DND-41 (cell line): ENCODE results near the gene TAF15.

Source experiments
- ATAC-seq: fragments of 200-7000 bp; cut with Tn5 transposase; 3 replicates; pipeline ENCODE4 v1.9.1; 2021; ENCODE audit warnings: low read depth; ENCODE audit not compliant: insufficient read depth
- DNase-seq: peaks from one replicate; pipeline ENCODE4 v3.0.0-alpha.2; 2020
- H2AFZ ChIP-seq: 2 replicates; pipeline ENCODE4 v1.6.0; 2012; ENCODE audit warnings: low read depth, low read length
- H3K27ac ChIP-seq: 2 replicates; pipeline ENCODE4 v1.5.1; 2012; ENCODE audit warnings: low read length, inconsistent platforms
- H3K27me3 ChIP-seq: fragments of 200-600 bp; sonication (generic); 2 replicates; pipeline ENCODE4 v1.6.0; 2012; ENCODE audit warnings: low read length, mild to moderate bottlenecking, inconsistent platforms; ENCODE audit not compliant: insufficient read depth, poor library complexity
- H3K36me3 ChIP-seq: 2 replicates; pipeline ENCODE4 v1.5.1; 2012; ENCODE audit warnings: low read length, inconsistent platforms; ENCODE audit not compliant: insufficient read depth
- H3K4me1 ChIP-seq: 2 replicates; pipeline ENCODE4 v1.5.1; 2012; ENCODE audit warnings: mild to moderate bottlenecking, low read length; ENCODE audit not compliant: insufficient read depth
- H3K4me2 ChIP-seq: 2 replicates; pipeline ENCODE4 v1.6.0; 2012; ENCODE audit warnings: mild to moderate bottlenecking, moderate library complexity, low read length, inconsistent platforms; ENCODE audit not compliant: insufficient read depth
- H3K4me3 ChIP-seq, 2 experiments: fragments of 200-600 bp in 1 of 2; shearing (Covaris generic) in 1 of 2; 2 replicates each; pipeline ENCODE4 v1.5.1; 2012 to 2016; ENCODE audit warnings: inconsistent platforms in 2 of 2, low read length in 2 of 2, mild to moderate bottlenecking in 2 of 2, low read depth in 1 of 2, moderate library complexity in 1 of 2
- H3K79me2 ChIP-seq: 2 replicates; pipeline ENCODE4 v1.6.0; 2012; ENCODE audit warnings: low read length, inconsistent platforms; ENCODE audit not compliant: insufficient read depth
- H3K9ac ChIP-seq: 2 replicates; pipeline ENCODE4 v1.6.0; 2012; ENCODE audit warnings: low read depth, mild to moderate bottlenecking, inconsistent platforms, low read length, moderate library complexity
- H3K9me3 ChIP-seq: 2 replicates; pipeline ENCODE4 v1.5.1; 2012; ENCODE audit warnings: low read length, moderate library complexity, mild to moderate bottlenecking, inconsistent platforms; ENCODE audit not compliant: insufficient read depth, severe bottlenecking
- H4K20me1 ChIP-seq: 2 replicates; pipeline ENCODE4 v1.6.0; 2012; ENCODE audit warnings: low read length; ENCODE audit not compliant: insufficient read depth
- EZH2 ChIP-seq: IDR thresholded peaks from 3 replicates; pipeline ENCODE4 v1.6.1; 2012; ENCODE audit warnings: borderline replicate concordance, low read depth, mild to moderate bottlenecking, moderate library complexity, low read length, inconsistent platforms; ENCODE audit not compliant: severe bottlenecking
- TF ChIP-seq, protein P1 (sequence below): IDR thresholded peaks from 2 replicates; pipeline ENCODE4 v1.5.1; 2012; ENCODE audit warnings: borderline replicate concordance, low read length, moderate library complexity, mild to moderate bottlenecking; ENCODE audit not compliant: poor library complexity, severe bottlenecking; ENCODE audit errors: extremely low read depth

The TAF15 gene

DNA sequence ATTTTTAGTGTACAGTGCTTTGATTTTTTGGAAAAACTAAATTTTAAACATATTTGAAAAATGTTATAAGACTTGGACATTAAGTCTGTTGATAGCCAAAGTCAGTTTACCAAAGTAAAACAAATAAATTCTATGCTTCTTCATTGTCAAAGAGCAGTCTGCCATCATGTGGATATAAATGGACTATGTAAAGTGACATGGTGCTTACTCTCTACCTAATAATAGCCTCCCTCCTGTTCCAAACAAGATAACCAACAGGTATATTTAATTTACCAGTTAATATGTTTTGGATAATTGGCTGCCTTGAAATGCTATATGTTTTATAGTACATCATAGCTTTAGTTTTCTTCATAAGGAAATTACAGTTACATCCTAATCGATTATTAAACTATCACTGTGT, 15.9 kb downstream of the TAF15 start:
- Histone ChIP-seq H3K9ac (no peak overlapping the region), H4K20me1 (peaks cover 20% of the 10 kb centered on the region; the same call in 1 of the 2 replicates), H3K36me3 (peaks cover 92% of the 10 kb centered on the region), H3K4me3 (no peak overlapping the region), H3K27me3 (no peaks in the 10 kb centered on the region), H3K4me2 (no peak overlapping the region), H3K9me3 (no peaks in the 10 kb centered on the region), H3K27ac (no peak overlapping the region), H3K4me1 (no peaks in the 10 kb centered on the region), H2AFZ (no peak overlapping the region), H3K79me2 (peaks cover 67% of the 10 kb centered on the region)
- no peak for ATAC-seq
- TF ChIP-seq EZH2 = no peak
- TF ChIP-seq, protein P1, sequence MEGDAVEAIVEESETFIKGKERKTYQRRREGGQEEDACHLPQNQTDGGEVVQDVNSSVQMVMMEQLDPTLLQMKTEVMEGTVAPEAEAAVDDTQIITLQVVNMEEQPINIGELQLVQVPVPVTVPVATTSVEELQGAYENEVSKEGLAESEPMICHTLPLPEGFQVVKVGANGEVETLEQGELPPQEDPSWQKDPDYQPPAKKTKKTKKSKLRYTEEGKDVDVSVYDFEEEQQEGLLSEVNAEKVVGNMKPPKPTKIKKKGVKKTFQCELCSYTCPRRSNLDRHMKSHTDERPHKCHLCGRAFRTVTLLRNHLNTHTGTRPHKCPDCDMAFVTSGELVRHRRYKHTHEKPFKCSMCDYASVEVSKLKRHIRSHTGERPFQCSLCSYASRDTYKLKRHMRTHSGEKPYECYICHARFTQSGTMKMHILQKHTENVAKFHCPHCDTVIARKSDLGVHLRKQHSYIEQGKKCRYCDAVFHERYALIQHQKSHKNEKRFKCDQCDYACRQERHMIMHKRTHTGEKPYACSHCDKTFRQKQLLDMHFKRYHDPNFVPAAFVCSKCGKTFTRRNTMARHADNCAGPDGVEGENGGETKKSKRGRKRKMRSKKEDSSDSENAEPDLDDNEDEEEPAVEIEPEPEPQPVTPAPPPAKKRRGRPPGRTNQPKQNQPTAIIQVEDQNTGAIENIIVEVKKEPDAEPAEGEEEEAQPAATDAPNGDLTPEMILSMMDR = no peak
- no peak for DNase-seq

GRCh38 chr17:35841101-35841500, 31.8 kb downstream of the TAF15 start:
- no peaks in the 10 kb centered on the region for H3K27me3 ChIP-seq
- H3K79me2 ChIP-seq = peaks cover 4% of the 10 kb centered on the region; the same call in 1 of the 2 replicates
- H3K27ac ChIP-seq = no peak overlapping the region
- H3K4me3 ChIP-seq = no peak overlapping the region
- H3K36me3 ChIP-seq = peaks cover 96% of the 10 kb centered on the region
- no peak overlapping the region for H3K4me2 ChIP-seq
- no peak overlapping the region for H3K9ac ChIP-seq
- H4K20me1 ChIP-seq = peaks cover 18% of the 10 kb centered on the region
- TF ChIP-seq EZH2 = no peak
- TF ChIP-seq, protein P1 = no peak
- DNase-seq = no peak
- no peaks in the 10 kb centered on the region for H3K9me3 ChIP-seq
- no peak overlapping the region for H2AFZ ChIP-seq
- no peak for ATAC-seq
- no peaks in the 10 kb centered on the region for H3K4me1 ChIP-seq

DNA sequence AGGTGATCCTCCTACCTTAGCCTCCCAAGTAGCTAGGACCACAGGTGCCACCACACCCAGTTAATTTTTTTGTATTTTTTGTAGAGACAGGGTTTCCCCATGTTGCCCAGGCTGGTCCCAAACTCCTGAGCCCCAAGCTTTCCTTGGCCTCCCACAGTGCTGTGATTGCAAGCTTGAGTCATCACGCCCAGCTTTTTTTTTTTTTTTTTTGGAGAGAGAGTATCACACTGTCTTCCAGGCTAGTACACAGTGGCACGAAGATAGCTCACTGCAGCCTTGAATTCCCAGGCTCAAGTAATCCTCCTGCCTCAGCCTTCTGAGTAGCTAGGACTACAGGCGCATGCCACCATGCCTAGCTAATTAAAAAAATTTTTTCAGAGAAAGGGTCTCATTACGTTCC, 32.2 kb downstream of the TAF15 start:
- H3K4me3 ChIP-seq = no peak overlapping the region
- DNase-seq (no peak), ATAC-seq (no peak)
- H3K27me3 ChIP-seq = no peaks in the 10 kb centered on the region
- H3K36me3 ChIP-seq = peaks cover 96% of the 10 kb centered on the region
- H3K4me1 ChIP-seq = no peaks in the 10 kb centered on the region
- no peak overlapping the region for H3K4me2 ChIP-seq
- H3K9ac ChIP-seq = no peak overlapping the region
- H3K9me3 ChIP-seq = no peaks in the 10 kb centered on the region
- no peak overlapping the region for H2AFZ ChIP-seq
- TF ChIP-seq EZH2 = no peak
- H3K79me2 ChIP-seq = peaks cover 4% of the 10 kb centered on the region; the same call in 1 of the 2 replicates
- H3K27ac ChIP-seq = no peak overlapping the region
- peaks cover 18% of the 10 kb centered on the region for H4K20me1 ChIP-seq

- H3K27ac ChIP-seq = no peak overlapping the region
- no peak for ATAC-seq
- H3K27me3 ChIP-seq = no peaks in the 10 kb centered on the region
- no peak overlapping the region for H3K9ac ChIP-seq
- no peaks in the 10 kb centered on the region for H3K4me1 ChIP-seq
- H3K9me3 ChIP-seq = no peaks in the 10 kb centered on the region
- DNase-seq = no peak
- no peak overlapping the region for H2AFZ ChIP-seq
- TF ChIP-seq, protein P1 = no peak
- TF ChIP-seq EZH2 = no peak
- peaks cover 4% of the 10 kb centered on the region; the same call in 1 of the 2 replicates for H3K79me2 ChIP-seq
- no peak overlapping the region for H3K4me3 ChIP-seq
- H3K36me3 ChIP-seq = peaks cover 96% of the 10 kb centered on the region
- no peak overlapping the region for H3K4me2 ChIP-seq
- H4K20me1 ChIP-seq = peaks cover 18% of the 10 kb centered on the region
Measured at GRCh38 chr17:35842239-35842638, 33.0 kb downstream of the TAF15 start.
